Activated CD8-positive, alpha-beta T cell treated with anti-CD3 and anti-CD28 coated beads for 36 hours (primary cell): ENCODE results near the gene CNGA3. TPM values are rescaled to one million over a fixed set of nuclear protein-coding genes. Genes with fewer than 3 reads are reported as not detected.

Experiments used
- ATAC-seq: fragments of 200-7000 bp; cut with Tn5 transposase; one replicate; pipeline ENCODE4 v1.10.0; 2021; ENCODE audit warnings: mild to moderate bottlenecking, moderate library complexity
- CTCF ChIA-PET: fragments of 350-600 bp; sonication (Branson Sonifier 250); formaldehyde crosslinking; loops from one replicate; lab custom pipeline; 2021; ENCODE audit warnings: antibody characterized with exemption; lab: Charles Lee
- POLR2A ChIA-PET: fragments of 350-600 bp; sonication (Branson Sonifier 250); formaldehyde crosslinking; loops from one replicate; lab custom pipeline; 2021; ENCODE audit warnings: antibody characterized with exemption; lab: Charles Lee
- DNase-seq: peaks from one replicate; pipeline ENCODE4 v3.0.0-alpha.2; 2020
- H3K27ac Mint-ChIP-seq: one replicate; pipeline ENCODE4 v1.8.0; 2021; ENCODE audit warnings: mild to moderate bottlenecking, mixed read lengths
- H3K27me3 Mint-ChIP-seq: one replicate; pipeline ENCODE4 v1.8.0; 2021; ENCODE audit warnings: mixed read lengths
- H3K36me3 Mint-ChIP-seq: one replicate; pipeline ENCODE4 v1.8.0; 2021; ENCODE audit warnings: low read depth, mixed read lengths
- H3K4me1 Mint-ChIP-seq: one replicate; pipeline ENCODE4 v1.8.0; 2021; ENCODE audit warnings: low read depth, mixed read lengths
- H3K4me3 Mint-ChIP-seq: one replicate; pipeline ENCODE4 v1.8.0; 2021; ENCODE audit warnings: mild to moderate bottlenecking, moderate library complexity, mixed read lengths
- H3K9me3 Mint-ChIP-seq: one replicate; pipeline ENCODE4 v1.8.0; 2021; ENCODE audit warnings: mixed read lengths
- intact Hi-C: fragments of 100-400 bp; cut with micrococcal nuclease; formaldehyde crosslinking; loops from one replicate; pipeline ENCODE4 v1.10.0; 2022
- total RNA-seq, 2 experiments: library from RNA; stranded (reverse); gene quantifications; one replicate each; pipeline ENCODE4 v1.2.3, GENCODE V29; 2021
- TF ChIP-seq, protein P1 (sequence below): fragments of 200-600 bp; IDR thresholded peaks from one replicate; pipeline ENCODE4 v1.8.0; 2022; ENCODE audit warnings: antibody characterized with exemption, mild to moderate bottlenecking

CNGA3 gene
- total RNA-seq, 2 experiments from 2014 or later: not detected

DNA sequence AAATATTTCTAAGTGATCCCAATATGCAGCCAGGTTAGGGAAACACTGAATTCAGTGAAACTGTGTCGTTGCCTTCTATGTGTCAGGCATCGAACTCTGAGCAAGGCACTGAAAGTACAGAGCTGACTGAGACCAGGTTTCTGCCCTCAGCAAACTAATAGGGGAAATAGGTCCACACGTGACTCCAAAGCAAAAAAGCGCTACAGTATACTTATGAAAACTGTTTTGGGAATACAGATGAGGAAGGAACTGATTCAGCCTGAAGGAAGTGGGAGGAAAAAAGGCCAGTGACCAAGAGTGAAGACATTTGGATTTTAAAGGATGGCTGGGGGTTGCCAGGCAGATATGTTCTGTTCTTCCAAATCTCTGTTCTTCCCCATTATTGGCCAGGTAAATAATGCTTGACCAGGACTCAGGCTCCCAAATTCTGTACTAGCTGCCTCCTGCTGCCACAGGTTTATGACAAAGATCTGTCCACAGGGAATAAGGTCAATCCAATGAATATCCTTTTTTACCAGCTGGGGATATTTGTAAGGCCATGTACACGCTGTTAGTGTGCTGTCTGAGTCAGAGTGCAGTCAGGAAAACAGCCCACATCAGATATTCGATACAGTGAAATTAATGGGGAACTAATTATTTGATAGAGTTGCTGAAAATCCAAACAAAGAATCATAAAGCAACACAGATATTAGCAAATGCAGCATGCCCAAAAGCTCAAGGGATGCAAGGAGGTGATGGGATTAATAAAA, 73.9 kb downstream of the CNGA3 start:
- Mint-ChIP-seq H3K36me3 (peaks cover 5% of the 10 kb centered on the region), H3K4me3 (no peak overlapping the region), H3K4me1 (peaks cover 12% of the 10 kb centered on the region), H3K27ac (no peak overlapping the region), H3K27me3 (no peaks in the 10 kb centered on the region), H3K9me3 (peaks cover 15% of the 10 kb centered on the region)
- DNase-seq (no peak), ATAC-seq (no peak)
- POLR2A ChIA-PET: interaction anchor here (1.1 kb wide), 1 partner anchor 187 kb away, joined by 3 read pairs; no protein-coding TSS in a partner anchor
- TF ChIP-seq, protein P1, sequence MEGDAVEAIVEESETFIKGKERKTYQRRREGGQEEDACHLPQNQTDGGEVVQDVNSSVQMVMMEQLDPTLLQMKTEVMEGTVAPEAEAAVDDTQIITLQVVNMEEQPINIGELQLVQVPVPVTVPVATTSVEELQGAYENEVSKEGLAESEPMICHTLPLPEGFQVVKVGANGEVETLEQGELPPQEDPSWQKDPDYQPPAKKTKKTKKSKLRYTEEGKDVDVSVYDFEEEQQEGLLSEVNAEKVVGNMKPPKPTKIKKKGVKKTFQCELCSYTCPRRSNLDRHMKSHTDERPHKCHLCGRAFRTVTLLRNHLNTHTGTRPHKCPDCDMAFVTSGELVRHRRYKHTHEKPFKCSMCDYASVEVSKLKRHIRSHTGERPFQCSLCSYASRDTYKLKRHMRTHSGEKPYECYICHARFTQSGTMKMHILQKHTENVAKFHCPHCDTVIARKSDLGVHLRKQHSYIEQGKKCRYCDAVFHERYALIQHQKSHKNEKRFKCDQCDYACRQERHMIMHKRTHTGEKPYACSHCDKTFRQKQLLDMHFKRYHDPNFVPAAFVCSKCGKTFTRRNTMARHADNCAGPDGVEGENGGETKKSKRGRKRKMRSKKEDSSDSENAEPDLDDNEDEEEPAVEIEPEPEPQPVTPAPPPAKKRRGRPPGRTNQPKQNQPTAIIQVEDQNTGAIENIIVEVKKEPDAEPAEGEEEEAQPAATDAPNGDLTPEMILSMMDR: no peak
- CTCF ChIA-PET: interaction anchor here (1.3 to 2.2 kb wide), 3 partner anchors 8 to 150 kb away, joined by 3 to 5 read pairs (median 4); no protein-coding TSS in a partner anchor
- intact Hi-C loops: loop anchor here (10.0 kb wide), 1 partner anchor 425 kb away; no protein-coding TSS in a partner anchor

DNA sequence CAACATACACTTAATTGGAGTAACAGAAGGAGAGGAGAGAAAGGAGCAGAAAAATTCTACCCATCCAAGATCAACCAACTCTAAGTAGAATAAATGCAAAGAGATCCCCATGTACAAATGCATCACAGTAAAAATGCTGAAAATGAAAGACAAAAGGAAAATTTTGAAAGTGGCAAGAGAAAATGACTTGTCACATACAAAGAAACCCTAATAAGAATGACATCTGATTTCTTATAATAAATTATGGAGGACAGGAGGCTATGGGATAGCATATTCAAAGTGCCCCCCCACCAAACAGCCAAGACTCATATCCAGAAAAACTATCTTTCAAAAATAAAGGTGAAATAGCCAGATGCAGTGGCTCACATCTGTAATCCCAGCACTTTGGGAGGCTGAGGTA, 76.2 kb downstream of the CNGA3 start:
- Mint-ChIP-seq H3K4me1 (no peaks in the 10 kb centered on the region), H3K27ac (no peak overlapping the region), H3K27me3 (no peaks in the 10 kb centered on the region), H3K36me3 (peaks cover 5% of the 10 kb centered on the region), H3K4me3 (no peak overlapping the region), H3K9me3 (peaks cover 15% of the 10 kb centered on the region)
- ATAC-seq (no peak), DNase-seq (no peak)
- TF ChIP-seq, protein P1: no peak
- ChIA-PET CTCF (no interaction called here), POLR2A (no interaction called here)
- intact Hi-C loops: no loop called here

DNA sequence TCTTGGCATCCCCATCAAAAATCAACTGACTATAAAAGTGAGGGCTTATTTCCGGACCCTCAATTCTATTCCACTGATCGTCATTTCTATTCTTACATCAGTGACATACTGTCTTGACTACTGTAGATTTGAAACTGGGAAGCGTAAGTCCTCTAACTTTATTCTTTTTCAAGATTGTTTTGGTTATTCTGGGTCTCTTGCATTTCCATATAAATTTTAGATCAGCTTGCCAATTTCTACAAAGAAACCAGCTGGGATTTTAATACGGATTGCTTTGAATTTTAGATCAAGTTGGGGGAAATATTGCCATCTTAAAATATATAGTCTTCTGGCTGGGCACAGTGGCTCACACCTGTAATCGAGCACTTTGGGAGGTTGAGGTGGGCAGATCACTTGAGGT, 80.5 kb downstream of the CNGA3 start:
- DNase-seq: no peak
- intact Hi-C loops: no loop called here
- TF ChIP-seq, protein P1: no peak
- Mint-ChIP-seq H3K4me3 (no peak overlapping the region), H3K27me3 (no peaks in the 10 kb centered on the region), H3K4me1 (no peaks in the 10 kb centered on the region), H3K27ac (no peak overlapping the region), H3K36me3 (peaks cover 5% of the 10 kb centered on the region), H3K9me3 (peaks cover 8% of the 10 kb centered on the region)
- POLR2A ChIA-PET: interaction anchor here (0.6 kb wide), 1 partner anchor 50 kb away, joined by 3 read pairs; no protein-coding TSS in a partner anchor
- no peak for ATAC-seq
- CTCF ChIA-PET: interaction anchor here (0.9 to 2.0 kb wide), 4 partner anchors 14 to 142 kb away, joined by 3 to 10 read pairs (median 4); no protein-coding TSS in a partner anchor

DNA sequence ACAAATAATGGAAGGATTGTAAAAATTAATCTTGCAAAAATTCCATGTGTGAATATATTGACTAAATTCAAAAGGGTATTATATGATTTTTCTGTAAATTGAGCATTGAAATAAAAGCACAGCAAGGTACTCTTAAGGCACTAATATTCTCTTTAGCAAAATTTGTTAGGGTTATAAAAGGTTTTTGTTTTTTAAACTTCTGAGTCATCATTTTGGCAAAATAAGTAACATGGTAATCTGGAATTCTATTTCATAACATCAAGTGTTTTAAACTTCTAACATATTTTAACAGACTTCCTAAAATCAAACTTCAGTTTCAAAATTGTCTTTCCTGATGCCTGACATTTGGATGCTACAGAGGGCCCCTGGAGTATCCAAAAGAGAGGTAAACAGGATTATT, 85.9 kb downstream of the CNGA3 start:
- ChIA-PET CTCF (interaction anchor here (1.3 kb wide), 1 partner anchor 137 kb away, joined by 5 read pairs; no protein-coding TSS in a partner anchor), POLR2A (interaction anchor here (0.6 kb wide), 1 partner anchor 48 kb away, joined by 3 read pairs; no protein-coding TSS in a partner anchor)
- Mint-ChIP-seq H3K4me1 (no peaks in the 10 kb centered on the region), H3K36me3 (peaks cover 3% of the 10 kb centered on the region), H3K4me3 (no peak overlapping the region), H3K27me3 (no peaks in the 10 kb centered on the region), H3K27ac (no peak overlapping the region), H3K9me3 (peaks cover 5% of the 10 kb centered on the region)
- DNase-seq: no peak
- ATAC-seq: no peak
- TF ChIP-seq, protein P1: no peak
- intact Hi-C loops: no loop called here
